ENCODE results near the gene PRPF38B.
"Not testable (repeated sequence)": the region's sequence is repeated elsewhere in the genome, so short reads cannot be mapped to it uniquely, and the experiment has no call there.

PRPF38B gene

GRCh38 chr1:108664481-108664880, 27.6 kb upstream of the PRPF38B start:
- peaks cover 0 to 6% of the 10 kb centered on the region in 2 donors for H3K4me1 ChIP-seq (ENCODE audit: control insufficient read depth in 1 of 2, insufficient read depth in 2 of 2, low read length in 2 of 2)
- H3K27me3 ChIP-seq (ENCODE audit: low read depth, low read length): no peaks in the 10 kb centered on the region
- H3K9me3 ChIP-seq (ENCODE audit: control insufficient read depth in 1 of 2, low read length in 2 of 2): no peaks in the 10 kb centered on the region
- H3K36me3 ChIP-seq (ENCODE audit: control insufficient read depth in 1 of 2, insufficient read depth in 2 of 2, low read length in 2 of 2): no peaks in the 10 kb centered on the region
- no peak overlapping the region for H3K4me3 ChIP-seq (ENCODE audit: low read depth in 1 of 2, low read length in 2 of 2)
- H3K27ac ChIP-seq (ENCODE audit: low read length): no peak overlapping the region

- Histone ChIP-seq H3K27ac (ENCODE audit: low read length) (no peak overlapping the region), H3K27me3 (ENCODE audit: low read depth, low read length) (no peaks in the 10 kb centered on the region), H3K9me3 (ENCODE audit: control insufficient read depth in 1 of 2, low read length in 2 of 2) (no peaks in the 10 kb centered on the region), H3K36me3 (ENCODE audit: control insufficient read depth in 1 of 2, insufficient read depth in 2 of 2, low read length in 2 of 2) (no peaks in the 10 kb centered on the region), H3K4me3 (ENCODE audit: low read depth in 1 of 2, low read length in 2 of 2) (no peak overlapping the region), H3K4me1 (ENCODE audit: control insufficient read depth in 1 of 2, insufficient read depth in 2 of 2, low read length in 2 of 2) (peaks cover 0 to 6% of the 10 kb centered on the region in 2 donors)
These were observed 27.0 kb upstream of the PRPF38B start for GRCh38 chr1:108665067-108665466.

DNA sequence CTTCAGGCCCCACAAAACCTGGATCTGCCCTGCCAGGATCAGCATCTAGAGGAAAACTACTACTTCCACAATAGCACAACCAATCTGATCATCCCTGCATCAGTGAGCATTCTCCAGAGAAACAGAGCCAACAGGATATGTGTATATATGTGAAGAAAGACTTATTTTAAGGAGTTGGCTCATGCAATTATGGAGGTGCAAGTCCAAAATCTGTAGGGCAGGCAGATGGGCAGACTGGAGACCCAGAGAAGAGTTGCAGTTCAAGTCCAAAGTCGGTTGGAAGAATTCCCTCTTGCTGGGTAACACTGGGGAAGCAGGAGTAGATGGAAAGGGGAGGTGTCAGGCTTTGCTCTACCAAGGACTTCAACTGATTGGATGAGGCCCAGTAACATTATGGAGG, 26.3 kb upstream of the PRPF38B start:
- Histone ChIP-seq H3K4me3 (ENCODE audit: low read depth in 1 of 2, low read length in 2 of 2) (no peak overlapping the region), H3K36me3 (ENCODE audit: control insufficient read depth in 1 of 2, insufficient read depth in 2 of 2, low read length in 2 of 2) (no peaks in the 10 kb centered on the region), H3K9me3 (ENCODE audit: control insufficient read depth in 1 of 2, low read length in 2 of 2) (no peaks in the 10 kb centered on the region), H3K27ac (ENCODE audit: low read length) (no peak overlapping the region), H3K4me1 (ENCODE audit: control insufficient read depth in 1 of 2, insufficient read depth in 2 of 2, low read length in 2 of 2) (peaks cover 0 to 6% of the 10 kb centered on the region in 2 donors), H3K27me3 (ENCODE audit: low read depth, low read length) (no peaks in the 10 kb centered on the region)

- not testable (repeated sequence) for H3K9me3 ChIP-seq (ENCODE audit: control insufficient read depth in 1 of 2, low read length in 2 of 2); H3K36me3 ChIP-seq (ENCODE audit: control insufficient read depth in 1 of 2, insufficient read depth in 2 of 2, low read length in 2 of 2); H3K4me1 ChIP-seq (ENCODE audit: control insufficient read depth in 1 of 2, insufficient read depth in 2 of 2, low read length in 2 of 2); H3K4me3 ChIP-seq (ENCODE audit: low read depth in 1 of 2, low read length in 2 of 2); H3K27ac ChIP-seq (ENCODE audit: low read length); H3K27me3 ChIP-seq (ENCODE audit: low read depth, low read length)
These were observed 24.7 kb upstream of the PRPF38B start for GRCh38 chr1:108667422-108667821.

GRCh38 chr1:108668777-108669176, 23.3 kb upstream of the PRPF38B start:
- H3K4me3 ChIP-seq (ENCODE audit: low read depth in 1 of 2, low read length in 2 of 2): no peak overlapping the region
- H3K27me3 ChIP-seq (ENCODE audit: low read depth, low read length): no peaks in the 10 kb centered on the region
- no peaks in the 10 kb centered on the region for H3K4me1 ChIP-seq (ENCODE audit: control insufficient read depth in 1 of 2, insufficient read depth in 2 of 2, low read length in 2 of 2)
- H3K36me3 ChIP-seq (ENCODE audit: control insufficient read depth in 1 of 2, insufficient read depth in 2 of 2, low read length in 2 of 2): no peaks in the 10 kb centered on the region
- no peak overlapping the region for H3K27ac ChIP-seq (ENCODE audit: low read length)
- H3K9me3 ChIP-seq (ENCODE audit: control insufficient read depth in 1 of 2, low read length in 2 of 2): no peaks in the 10 kb centered on the region

DNA sequence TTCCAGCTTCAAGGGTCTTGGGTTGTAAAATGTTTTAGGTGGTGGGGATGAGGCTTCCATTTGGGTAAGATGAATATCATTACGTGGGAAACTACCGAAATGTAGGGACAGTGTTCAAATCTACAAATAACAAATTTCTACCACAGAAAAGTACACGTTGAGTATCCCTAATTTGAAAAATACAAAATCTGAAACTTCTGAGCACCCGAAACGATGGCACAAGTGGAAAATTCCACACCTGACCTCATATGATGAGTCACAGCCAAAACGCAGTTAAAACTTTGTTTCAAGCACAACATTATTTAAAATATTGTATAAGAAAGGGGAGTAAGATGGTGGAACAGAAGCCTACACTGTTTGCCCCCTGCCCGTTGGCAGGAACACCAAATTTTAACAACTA, 22.4 kb upstream of the PRPF38B start:
- H3K4me3 ChIP-seq (ENCODE audit: low read depth in 1 of 2, low read length in 2 of 2): no peak overlapping the region
- H3K4me1 ChIP-seq (ENCODE audit: control insufficient read depth in 1 of 2, insufficient read depth in 2 of 2, low read length in 2 of 2): no peaks in the 10 kb centered on the region
- H3K9me3 ChIP-seq (ENCODE audit: control insufficient read depth in 1 of 2, low read length in 2 of 2): no peaks in the 10 kb centered on the region
- no peaks in the 10 kb centered on the region for H3K36me3 ChIP-seq (ENCODE audit: control insufficient read depth in 1 of 2, insufficient read depth in 2 of 2, low read length in 2 of 2)
- no peaks in the 10 kb centered on the region for H3K27me3 ChIP-seq (ENCODE audit: low read depth, low read length)
- no peak overlapping the region for H3K27ac ChIP-seq (ENCODE audit: low read length)

DNA sequence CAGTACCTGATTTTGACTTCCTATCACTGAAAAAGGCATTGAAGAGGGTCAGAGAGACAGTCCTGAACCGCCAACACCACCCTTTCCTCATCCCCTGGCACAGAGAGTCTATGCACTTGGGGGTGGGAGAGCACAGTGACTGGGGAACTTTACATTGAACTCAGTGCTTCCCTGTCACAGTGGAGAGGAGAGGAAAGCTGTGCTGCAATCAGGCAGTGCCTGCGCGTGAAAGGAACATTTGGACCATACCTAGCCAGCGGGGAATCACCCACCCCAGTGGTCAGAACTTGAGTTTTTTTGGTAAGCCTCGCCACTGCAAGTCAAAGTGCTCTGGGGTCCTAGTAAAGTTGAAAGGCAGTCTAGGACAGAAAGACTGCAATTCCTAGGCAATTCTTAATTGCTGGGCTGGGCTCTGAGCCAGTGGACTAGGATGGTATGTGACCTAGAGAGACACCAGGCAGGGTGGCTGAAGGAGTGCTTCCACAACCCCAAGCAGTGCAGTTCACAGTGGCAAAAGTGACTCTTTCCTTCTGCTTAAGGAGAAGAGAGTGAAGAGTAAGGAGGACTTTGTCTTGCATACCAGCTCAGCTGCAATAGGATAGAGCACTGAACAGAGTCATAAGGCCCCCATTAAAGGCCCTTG, 21.9 kb upstream of the PRPF38B start:
- no peak overlapping the region for H3K27ac ChIP-seq (ENCODE audit: low read length)
- no peaks in the 10 kb centered on the region for H3K36me3 ChIP-seq (ENCODE audit: control insufficient read depth in 1 of 2, insufficient read depth in 2 of 2, low read length in 2 of 2)
- H3K27me3 ChIP-seq (ENCODE audit: low read depth, low read length): no peaks in the 10 kb centered on the region
- no peaks in the 10 kb centered on the region for H3K9me3 ChIP-seq (ENCODE audit: control insufficient read depth in 1 of 2, low read length in 2 of 2)
- H3K4me1 ChIP-seq (ENCODE audit: control insufficient read depth in 1 of 2, insufficient read depth in 2 of 2, low read length in 2 of 2): no peaks in the 10 kb centered on the region
- H3K4me3 ChIP-seq (ENCODE audit: low read depth in 1 of 2, low read length in 2 of 2): no peak overlapping the region

- Histone ChIP-seq H3K27ac (ENCODE audit: low read length) (no peak overlapping the region), H3K4me3 (ENCODE audit: low read depth in 1 of 2, low read length in 2 of 2) (no peak overlapping the region), H3K27me3 (ENCODE audit: low read depth, low read length) (no peaks in the 10 kb centered on the region), H3K4me1 (ENCODE audit: control insufficient read depth in 1 of 2, insufficient read depth in 2 of 2, low read length in 2 of 2) (no peaks in the 10 kb centered on the region), H3K9me3 (ENCODE audit: control insufficient read depth in 1 of 2, low read length in 2 of 2) (no peaks in the 10 kb centered on the region), H3K36me3 (ENCODE audit: control insufficient read depth in 1 of 2, insufficient read depth in 2 of 2, low read length in 2 of 2) (no peaks in the 10 kb centered on the region)
These were observed 21.0 kb upstream of the PRPF38B start for GRCh38 chr1:108671143-108671542.

GRCh38 chr1:108678706-108679105, 13.4 kb upstream of the PRPF38B start:
- Histone ChIP-seq H3K4me3 (ENCODE audit: low read depth in 1 of 2, low read length in 2 of 2) (no peak overlapping the region), H3K9me3 (ENCODE audit: control insufficient read depth in 1 of 2, low read length in 2 of 2) (no peaks in the 10 kb centered on the region), H3K36me3 (ENCODE audit: control insufficient read depth in 1 of 2, insufficient read depth in 2 of 2, low read length in 2 of 2) (no peaks in the 10 kb centered on the region), H3K27ac (ENCODE audit: low read length) (no peak overlapping the region), H3K4me1 (ENCODE audit: control insufficient read depth in 1 of 2, insufficient read depth in 2 of 2, low read length in 2 of 2) (no peaks in the 10 kb centered on the region), H3K27me3 (ENCODE audit: low read depth, low read length) (no peaks in the 10 kb centered on the region)

- no peak overlapping the region for H3K4me3 ChIP-seq (ENCODE audit: low read depth in 1 of 2, low read length in 2 of 2)
- no peak overlapping the region for H3K27ac ChIP-seq (ENCODE audit: low read length)
- H3K9me3 ChIP-seq (ENCODE audit: control insufficient read depth in 1 of 2, low read length in 2 of 2): no peaks in the 10 kb centered on the region
These were observed 12.4 kb upstream of the PRPF38B start for GRCh38 chr1:108679586-108680213.

DNA sequence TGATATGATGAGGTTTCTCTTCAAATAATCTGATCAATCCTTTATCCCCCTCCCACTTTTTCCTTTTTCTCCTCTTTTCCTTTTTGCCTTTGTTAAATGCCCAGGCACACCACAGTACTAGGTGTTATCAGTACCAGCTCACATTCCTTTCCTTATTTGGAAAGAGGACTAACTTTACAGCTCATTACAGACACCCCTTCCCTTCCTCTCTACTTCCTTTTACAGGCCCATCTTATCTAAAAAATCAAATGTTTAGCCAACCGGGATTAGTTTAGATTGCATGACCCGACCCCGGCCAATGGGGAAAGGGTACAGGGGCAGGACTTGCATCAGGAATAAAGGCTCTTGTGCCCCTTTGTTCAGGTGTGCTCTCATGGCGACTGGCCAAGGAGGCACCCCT, 10.4 kb upstream of the PRPF38B start:
- H3K4me3 ChIP-seq (ENCODE audit: low read depth in 1 of 2, low read length in 2 of 2); H3K9me3 ChIP-seq (ENCODE audit: control insufficient read depth in 1 of 2, low read length in 2 of 2); H3K4me1 ChIP-seq (ENCODE audit: control insufficient read depth in 1 of 2, insufficient read depth in 2 of 2, low read length in 2 of 2); H3K27me3 ChIP-seq (ENCODE audit: low read depth, low read length); H3K27ac ChIP-seq (ENCODE audit: low read length); H3K36me3 ChIP-seq (ENCODE audit: control insufficient read depth in 1 of 2, insufficient read depth in 2 of 2, low read length in 2 of 2): not testable (repeated sequence)

More at GRCh38 chr1:108679586-108680213, 12.4 kb upstream of the PRPF38B start:
- Histone ChIP-seq H3K27me3 (ENCODE audit: low read depth, low read length) (no peaks in the 10 kb centered on the region), H3K4me1 (ENCODE audit: control insufficient read depth in 1 of 2, insufficient read depth in 2 of 2, low read length in 2 of 2) (no peaks in the 10 kb centered on the region), H3K36me3 (ENCODE audit: control insufficient read depth in 1 of 2, insufficient read depth in 2 of 2, low read length in 2 of 2) (no peaks in the 10 kb centered on the region)

DNA sequence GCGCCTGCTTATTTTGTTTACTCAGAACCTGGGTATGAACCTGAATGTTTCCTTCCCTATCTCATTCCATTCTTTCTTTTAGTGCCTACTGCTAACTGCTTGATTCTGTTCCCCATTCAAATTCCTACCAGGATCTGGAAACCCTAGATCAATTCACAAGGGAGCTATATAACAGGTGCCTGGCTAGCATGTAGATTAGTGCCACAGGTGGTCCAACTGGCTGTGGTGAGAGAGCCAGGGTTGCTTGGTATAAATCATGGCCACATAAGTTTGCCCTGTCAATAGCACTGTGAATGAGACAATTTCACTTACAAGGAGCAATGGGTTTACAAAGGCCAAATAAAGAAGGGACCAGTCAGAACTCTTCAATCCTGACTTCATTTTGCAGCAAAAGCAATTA, 6.6 kb upstream of the PRPF38B start:
- H3K9me3 ChIP-seq (ENCODE audit: control insufficient read depth in 1 of 2, low read length in 2 of 2): no peaks in the 10 kb centered on the region
- no peaks in the 10 kb centered on the region for H3K4me1 ChIP-seq (ENCODE audit: control insufficient read depth in 1 of 2, insufficient read depth in 2 of 2, low read length in 2 of 2)
- no peaks in the 10 kb centered on the region for H3K27me3 ChIP-seq (ENCODE audit: low read depth, low read length)
- no peak overlapping the region for H3K4me3 ChIP-seq (ENCODE audit: low read depth in 1 of 2, low read length in 2 of 2)
- H3K36me3 ChIP-seq (ENCODE audit: control insufficient read depth in 1 of 2, insufficient read depth in 2 of 2, low read length in 2 of 2): no peaks in the 10 kb centered on the region
- no peak overlapping the region for H3K27ac ChIP-seq (ENCODE audit: low read length)
